Loucy (cell line): Measurements from ENCODE around the gene TPSB2.

Experiments
- H2AFZ ChIP-seq: fragments of 200-600 bp; sonication (generic); 2 replicates; pipeline ENCODE4 v1.6.0; 2016; ENCODE audit warnings: antibody characterized with exemption, mild to moderate bottlenecking, low read length, moderate library complexity
- H3F3A ChIP-seq: fragments of 200-600 bp; 2 replicates; pipeline ENCODE4 v1.6.0; 2016; ENCODE audit warnings: antibody characterized with exemption, low read depth, mild to moderate bottlenecking
- H3K27me3 ChIP-seq: fragments of 200-600 bp; sonication (generic); 2 replicates; pipeline ENCODE4 v1.6.1; 2014; ENCODE audit warnings: low read length, mild to moderate bottlenecking; ENCODE audit not compliant: insufficient read depth, poor library complexity, severe bottlenecking
- H3K36me3 ChIP-seq: fragments of 200-600 bp; sonication (generic); 2 replicates; pipeline ENCODE4 v1.6.1; 2016; ENCODE audit warnings: low read length; ENCODE audit not compliant: insufficient read depth
- H3K4me1 ChIP-seq: fragments of 200-600 bp; sonication (generic); 2 replicates; pipeline ENCODE4 v1.5.1; 2014; ENCODE audit warnings: low read length, mild to moderate bottlenecking; ENCODE audit not compliant: insufficient read depth, poor library complexity, severe bottlenecking
- H3K4me2 ChIP-seq: fragments of 200-600 bp; sonication (generic); 2 replicates; pipeline ENCODE4 v1.6.0; 2014; ENCODE audit warnings: antibody characterized with exemption, low read length, low read depth, mild to moderate bottlenecking; ENCODE audit not compliant: poor library complexity, severe bottlenecking
- H3K4me3 ChIP-seq: fragments of 200-600 bp; sonication (generic); 2 replicates; pipeline ENCODE4 v1.5.1; 2014; ENCODE audit warnings: low read length, mild to moderate bottlenecking, mixed read lengths; ENCODE audit not compliant: poor library complexity, severe bottlenecking
- H3K79me2 ChIP-seq: fragments of 200-600 bp; sonication (generic); 2 replicates; pipeline ENCODE4 v1.6.1; 2014; ENCODE audit warnings: low read length; ENCODE audit not compliant: insufficient read depth
- H3K9ac ChIP-seq: fragments of 200-600 bp; sonication (generic); 2 replicates; pipeline ENCODE4 v1.6.0; 2014; ENCODE audit warnings: mild to moderate bottlenecking, low read depth, low read length, moderate library complexity; ENCODE audit not compliant: poor library complexity, severe bottlenecking
- H3K9me2 ChIP-seq: fragments of 200-600 bp; sonication (generic); replicated peaks from 2 replicates; pipeline ENCODE4 v1.6.1; 2016; ENCODE audit warnings: low read depth, low read length, mixed read lengths
- H3K9me3 ChIP-seq: fragments of 200-600 bp; sonication (generic); 2 replicates; pipeline ENCODE4 v1.6.1; 2014; ENCODE audit warnings: mild to moderate bottlenecking, antibody characterized with exemption, low read length, low read depth; ENCODE audit not compliant: insufficient read depth
- H4K20me1 ChIP-seq: fragments of 200-600 bp; sonication (generic); 2 replicates; pipeline ENCODE4 v1.6.0; 2014; ENCODE audit warnings: antibody characterized with exemption, low read length, mild to moderate bottlenecking; ENCODE audit not compliant: insufficient read depth, poor library complexity, severe bottlenecking
- EZH2phosphoT487 ChIP-seq: fragments of 200-600 bp; IDR thresholded peaks from 2 replicates; pipeline ENCODE4 v1.6.1; 2018; ENCODE audit warnings: antibody characterized with exemption, mild to moderate bottlenecking, moderate library complexity, borderline replicate concordance
- TF ChIP-seq, protein P1 (sequence below): fragments of 200-600 bp; sonication (generic); conservative IDR thresholded peaks from 2 replicates; pipeline ENCODE4 v1.5.1; 2014; ENCODE audit warnings: mild to moderate bottlenecking, antibody characterized with exemption, low read length

The TPSB2 gene

DNA sequence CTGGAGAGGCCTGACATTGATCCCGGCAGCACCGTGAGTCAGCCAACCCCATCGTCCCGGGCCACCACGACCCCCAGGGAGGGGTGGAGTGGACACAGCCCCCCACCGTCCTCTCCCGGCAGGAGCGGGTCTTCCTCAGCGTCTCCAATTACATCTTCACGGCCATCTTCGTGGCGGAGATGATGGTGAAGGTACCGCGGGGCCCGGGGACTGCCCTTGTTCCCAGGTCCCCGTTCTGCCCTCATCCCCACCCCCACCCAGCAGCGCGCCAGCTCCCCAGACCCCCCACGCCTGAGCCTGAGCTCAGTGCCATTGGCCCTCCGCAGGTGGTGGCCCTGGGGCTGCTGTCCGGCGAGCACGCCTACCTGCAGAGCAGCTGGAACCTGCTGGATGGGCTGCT is 19.5 kb downstream of the TPSB2 start:
- no peaks in the 10 kb centered on the region for H3K79me2 ChIP-seq
- H3K9ac ChIP-seq: no peak overlapping the region
- no peaks in the 10 kb centered on the region for H3F3A ChIP-seq
- no peaks in the 10 kb centered on the region for H3K9me2 ChIP-seq
- H3K4me3 ChIP-seq: no peak overlapping the region
- no peak overlapping the region for H2AFZ ChIP-seq
- no peaks in the 10 kb centered on the region for H4K20me1 ChIP-seq
- H3K4me1 ChIP-seq: no peaks in the 10 kb centered on the region
- no peaks in the 10 kb centered on the region for H3K9me3 ChIP-seq
- TF ChIP-seq EZH2phosphoT487: no peak
- TF ChIP-seq, protein P1, sequence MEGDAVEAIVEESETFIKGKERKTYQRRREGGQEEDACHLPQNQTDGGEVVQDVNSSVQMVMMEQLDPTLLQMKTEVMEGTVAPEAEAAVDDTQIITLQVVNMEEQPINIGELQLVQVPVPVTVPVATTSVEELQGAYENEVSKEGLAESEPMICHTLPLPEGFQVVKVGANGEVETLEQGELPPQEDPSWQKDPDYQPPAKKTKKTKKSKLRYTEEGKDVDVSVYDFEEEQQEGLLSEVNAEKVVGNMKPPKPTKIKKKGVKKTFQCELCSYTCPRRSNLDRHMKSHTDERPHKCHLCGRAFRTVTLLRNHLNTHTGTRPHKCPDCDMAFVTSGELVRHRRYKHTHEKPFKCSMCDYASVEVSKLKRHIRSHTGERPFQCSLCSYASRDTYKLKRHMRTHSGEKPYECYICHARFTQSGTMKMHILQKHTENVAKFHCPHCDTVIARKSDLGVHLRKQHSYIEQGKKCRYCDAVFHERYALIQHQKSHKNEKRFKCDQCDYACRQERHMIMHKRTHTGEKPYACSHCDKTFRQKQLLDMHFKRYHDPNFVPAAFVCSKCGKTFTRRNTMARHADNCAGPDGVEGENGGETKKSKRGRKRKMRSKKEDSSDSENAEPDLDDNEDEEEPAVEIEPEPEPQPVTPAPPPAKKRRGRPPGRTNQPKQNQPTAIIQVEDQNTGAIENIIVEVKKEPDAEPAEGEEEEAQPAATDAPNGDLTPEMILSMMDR: no peak
- H3K27me3 ChIP-seq: no peaks in the 10 kb centered on the region
- no peaks in the 10 kb centered on the region for H3K36me3 ChIP-seq
- H3K4me2 ChIP-seq: no peak overlapping the region

- no peaks in the 10 kb centered on the region for H4K20me1 ChIP-seq
- no peak overlapping the region for H3K4me2 ChIP-seq
- no peaks in the 10 kb centered on the region for H3K27me3 ChIP-seq
- H3F3A ChIP-seq: no peaks in the 10 kb centered on the region
- H3K79me2 ChIP-seq: no peaks in the 10 kb centered on the region
- TF ChIP-seq EZH2phosphoT487: no peak
- TF ChIP-seq, protein P1: no peak
- H2AFZ ChIP-seq: no peak overlapping the region
- H3K4me1 ChIP-seq: no peaks in the 10 kb centered on the region
- no peaks in the 10 kb centered on the region for H3K9me2 ChIP-seq
- H3K36me3 ChIP-seq: no peaks in the 10 kb centered on the region
- H3K4me3 ChIP-seq: no peak overlapping the region
- no peaks in the 10 kb centered on the region for H3K9me3 ChIP-seq
- H3K9ac ChIP-seq: no peak overlapping the region
These were observed 20.9 kb downstream of the TPSB2 start for GRCh38 chr16:1209081-1209480.

GRCh38 chr16:1208239-1208830 is 21.6 kb downstream of the TPSB2 start:
- no peak overlapping the region for H3K9ac ChIP-seq
- H3K9me2 ChIP-seq: no peaks in the 10 kb centered on the region
- no peak overlapping the region for H2AFZ ChIP-seq
- H3K4me1 ChIP-seq: no peaks in the 10 kb centered on the region
- no peak overlapping the region for H3K4me3 ChIP-seq
- no peaks in the 10 kb centered on the region for H3K36me3 ChIP-seq
- no peaks in the 10 kb centered on the region for H3F3A ChIP-seq
- H3K4me2 ChIP-seq: no peak overlapping the region
- TF ChIP-seq, protein P1: no peak
- TF ChIP-seq EZH2phosphoT487: no peak
- no peaks in the 10 kb centered on the region for H3K79me2 ChIP-seq
- no peaks in the 10 kb centered on the region for H3K27me3 ChIP-seq
- H4K20me1 ChIP-seq: no peaks in the 10 kb centered on the region
- H3K9me3 ChIP-seq: no peaks in the 10 kb centered on the region
